Measurements from ENCODE around the gene URI1.

The URI1 gene

GRCh38 chr19:30059741-30060457 lies 117.9 kb downstream of the URI1 start:
- no peak for TF ChIP-seq EZH2 (IDR thresholded peaks at IDR 0.05; ENCODE audit: borderline replicate concordance, low read length)
- no peak for TF ChIP-seq CTCF (IDR thresholded peaks at IDR 0.05; ENCODE audit: low read length)
- no peak overlapping the region for H3K4me3 ChIP-seq (ENCODE audit: low read depth, low read length, poor library complexity, severe bottlenecking)
- no peaks in the 10 kb centered on the region for H3K27me3 ChIP-seq (ENCODE audit: insufficient read depth, low read length)
- H3K9me3 ChIP-seq (ENCODE audit: low read length) = no peaks in the 10 kb centered on the region
- H3K36me3 ChIP-seq (ENCODE audit: insufficient read depth, low read length) = no peaks in the 10 kb centered on the region
- no peak overlapping the region for H3K4me2 ChIP-seq (ENCODE audit: low read length)
- no peaks in the 10 kb centered on the region for H4K20me1 ChIP-seq (ENCODE audit: insufficient read depth, low read length)
- no peak overlapping the region for H3K27ac ChIP-seq (ENCODE audit: low read depth, low read length, poor library complexity, severe bottlenecking)
- H3K9me2 ChIP-seq (ENCODE audit: low read depth, low read length) = no peaks in the 10 kb centered on the region
- no peaks in the 10 kb centered on the region for H3K4me1 ChIP-seq (ENCODE audit: insufficient read depth, low read length, severe bottlenecking)
- H3F3A ChIP-seq (ENCODE audit: insufficient read depth, low read length) = no peaks in the 10 kb centered on the region
- no peak overlapping the region for H3K9ac ChIP-seq (ENCODE audit: low read length)
- H2AFZ ChIP-seq (ENCODE audit: low read length) = no peak overlapping the region
- H3K79me2 ChIP-seq (ENCODE audit: insufficient read depth, low read length) = no peaks in the 10 kb centered on the region

- Histone ChIP-seq H3K9ac (ENCODE audit: low read length) (no peak overlapping the region), H3K9me3 (ENCODE audit: low read length) (no peaks in the 10 kb centered on the region), H3K4me2 (ENCODE audit: low read length) (no peak overlapping the region), H3K4me3 (ENCODE audit: low read depth, low read length, poor library complexity, severe bottlenecking) (no peak overlapping the region), H3K27me3 (ENCODE audit: insufficient read depth, low read length) (no peaks in the 10 kb centered on the region), H3K4me1 (ENCODE audit: insufficient read depth, low read length, severe bottlenecking) (no peaks in the 10 kb centered on the region), H2AFZ (ENCODE audit: low read length) (no peak overlapping the region), H3F3A (ENCODE audit: insufficient read depth, low read length) (no peaks in the 10 kb centered on the region), H4K20me1 (ENCODE audit: insufficient read depth, low read length) (no peaks in the 10 kb centered on the region), H3K36me3 (ENCODE audit: insufficient read depth, low read length) (no peaks in the 10 kb centered on the region), H3K27ac (ENCODE audit: low read depth, low read length, poor library complexity, severe bottlenecking) (no peak overlapping the region), H3K79me2 (ENCODE audit: insufficient read depth, low read length) (no peaks in the 10 kb centered on the region), H3K9me2 (ENCODE audit: low read depth, low read length) (no peaks in the 10 kb centered on the region)
- no peak for TF ChIP-seq EZH2 (IDR thresholded peaks at IDR 0.05; ENCODE audit: borderline replicate concordance, low read length)
- no peak for TF ChIP-seq CTCF (IDR thresholded peaks at IDR 0.05; ENCODE audit: low read length)
Observed at GRCh38 chr19:30060531-30061222, 118.6 kb downstream of the URI1 start.

- Histone ChIP-seq H3K79me2 (ENCODE audit: insufficient read depth, low read length) (no peaks in the 10 kb centered on the region), H3K27me3 (ENCODE audit: insufficient read depth, low read length) (no peaks in the 10 kb centered on the region)
Observed at GRCh38 chr19:30061223-30062064, 119.4 kb downstream of the URI1 start.

More at GRCh38 chr19:30061223-30062064, 119.4 kb downstream of the URI1 start:
- Histone ChIP-seq H3K4me1 (ENCODE audit: insufficient read depth, low read length, severe bottlenecking) (no peaks in the 10 kb centered on the region), H4K20me1 (ENCODE audit: insufficient read depth, low read length) (no peaks in the 10 kb centered on the region), H3K9ac (ENCODE audit: low read length) (no peak overlapping the region), H3K27ac (ENCODE audit: low read depth, low read length, poor library complexity, severe bottlenecking) (no peak overlapping the region), H2AFZ (ENCODE audit: low read length) (no peak overlapping the region), H3K9me2 (ENCODE audit: low read depth, low read length) (no peaks in the 10 kb centered on the region), H3K4me3 (ENCODE audit: low read depth, low read length, poor library complexity, severe bottlenecking) (no peak overlapping the region), H3K9me3 (ENCODE audit: low read length) (no peaks in the 10 kb centered on the region), H3F3A (ENCODE audit: insufficient read depth, low read length) (no peaks in the 10 kb centered on the region), H3K4me2 (ENCODE audit: low read length) (no peak overlapping the region), H3K36me3 (ENCODE audit: insufficient read depth, low read length) (no peaks in the 10 kb centered on the region)
- TF ChIP-seq EZH2 (IDR thresholded peaks at IDR 0.05; ENCODE audit: borderline replicate concordance, low read length) = no peak
